Measurements from ENCODE around the gene PYGB.

- TF ChIP-seq CTCF (IDR thresholded peaks at IDR 0.05) (no peak), EP300 (IDR thresholded peaks at IDR 0.05) (no peak), POLR2A (IDR thresholded peaks at IDR 0.05) (no peak)
Observed at GRCh38 chr20:25204550-25205276, 43.2 kb upstream of the PYGB start.

Measured in tibial nerve (tissue), 4 donors.